Glomerular endothelial cell (primary cell): ENCODE measurements around the gene GTPBP3. TPM values are rescaled to one million over a fixed set of nuclear protein-coding genes. Genes with fewer than 3 reads are reported as not detected.

ENCODE experiments used
- DNase-seq: peaks from one replicate; pipeline ENCODE4 v3.0.0-alpha.2; 2011; ENCODE audit warnings: low read depth, low spot score; ENCODE audit errors: extremely low read depth
- total RNA-seq: library from RNA; depleted of rRNA; stranded (reverse); fragments of >200 nt; gene quantifications from 2 replicates; pipeline ENCODE4 v1.2.3, GENCODE V29; 2015

GTPBP3 gene
- total RNA-seq, 1 donor from 2014 or later: 34.1 TPM

GRCh38 chr19:17379221-17379631 lies 41.9 kb downstream of the GTPBP3 start:
- DNase-seq: no peak

GRCh38 chr19:17380426-17381138 lies 43.2 kb downstream of the GTPBP3 start:
- DNase-seq: no peak

DNA sequence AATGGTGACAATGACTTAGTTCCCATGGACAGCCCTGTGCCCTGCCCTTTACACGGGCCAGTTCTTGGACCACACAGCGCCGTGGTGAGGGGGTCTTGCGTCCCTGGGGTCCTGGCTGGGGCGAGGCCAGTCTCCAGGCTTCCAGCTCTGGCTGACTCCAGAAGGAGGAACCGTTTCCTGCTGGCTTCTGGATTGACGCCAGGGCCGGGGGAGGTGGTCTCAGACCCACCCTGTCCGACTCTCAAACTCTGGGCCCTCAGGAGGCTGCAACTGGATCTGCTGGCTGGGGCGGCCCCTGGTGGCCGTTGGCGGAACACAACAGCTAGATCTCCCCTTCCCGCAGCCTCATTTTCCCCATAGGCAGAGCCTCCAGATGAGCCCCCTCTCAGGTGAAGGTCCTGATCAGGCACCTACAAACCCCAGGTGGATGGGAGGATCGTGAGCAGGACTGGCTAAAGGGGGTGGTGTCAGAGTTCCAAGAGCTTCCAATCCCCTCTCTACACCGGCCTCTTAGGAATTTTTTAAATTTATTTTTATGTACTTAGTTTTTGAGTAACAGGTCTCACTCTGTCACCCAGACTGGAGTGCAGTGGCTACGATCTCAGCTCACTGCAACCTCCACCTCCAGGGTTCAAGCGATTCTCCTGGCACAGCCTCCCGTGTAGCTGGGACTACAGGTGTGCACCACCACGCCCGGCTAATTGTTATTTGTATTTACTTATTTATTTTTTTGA lies 48.7 kb downstream of the GTPBP3 start:
- DNase-seq: no peak

- no peak for DNase-seq
These were observed 51.9 kb downstream of the GTPBP3 start for GRCh38 chr19:17389288-17389687.

- no peak for DNase-seq
These were observed 52.8 kb downstream of the GTPBP3 start for GRCh38 chr19:17389957-17390664.

DNA sequence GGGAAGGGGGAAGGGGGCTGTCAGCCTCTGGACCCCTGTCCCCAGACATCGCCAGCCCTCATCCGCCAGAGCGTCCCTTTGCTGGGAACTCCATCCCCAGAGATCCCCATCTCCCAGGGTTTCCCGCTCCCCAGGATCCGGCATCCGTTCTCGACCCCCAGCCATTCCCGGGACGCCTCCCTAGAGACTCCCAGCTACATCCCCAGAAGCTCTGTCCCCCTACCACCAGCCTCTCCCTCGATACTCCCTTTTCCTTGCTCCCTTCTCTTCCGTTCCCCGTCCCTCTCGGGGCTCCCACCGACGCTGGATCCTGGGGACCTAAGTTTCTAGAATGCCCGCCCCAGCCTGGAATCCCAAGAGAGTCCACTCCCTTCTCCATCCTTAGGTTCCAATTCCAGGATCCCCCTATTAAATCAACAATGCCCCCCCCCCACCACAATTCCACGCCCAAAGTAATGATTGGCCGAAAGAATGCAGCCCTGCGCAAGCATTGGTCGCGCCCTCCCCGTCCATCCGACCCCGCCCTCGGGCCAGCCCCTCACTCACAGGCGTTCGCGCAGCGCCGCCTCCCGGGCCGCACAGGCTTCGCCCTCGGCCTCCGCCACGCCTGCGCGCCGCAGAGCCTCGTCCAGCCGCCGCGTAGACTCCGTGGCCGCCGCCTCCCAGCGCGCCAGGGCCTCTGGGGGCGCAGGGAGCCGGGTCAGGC lies 53.5 kb downstream of the GTPBP3 start:
- no peak for DNase-seq

- no peak for DNase-seq
These were observed 54.2 kb downstream of the GTPBP3 start for GRCh38 chr19:17391371-17392151.

Other genes with a start within 250 kb of the GTPBP3 start
- gene USE1, start 122.2 kb upstream of the GTPBP3 start, total RNA-seq: 24.5 and 32.5 TPM in 2 replicates
- gene OCEL1, start 111.3 kb upstream of the GTPBP3 start, total RNA-seq: 6.5 and 15.1 TPM in 2 replicates
- 68.1 and 75.5 TPM in 2 replicates for gene NR2F6, start 91.6 kb upstream of the GTPBP3 start, total RNA-seq
- gene USHBP1, start 72.8 kb upstream of the GTPBP3 start, total RNA-seq: 31.3 and 40.0 TPM in 2 replicates
- 78.9 and 94.9 TPM in 2 replicates for gene BABAM1, start 70.1 kb upstream of the GTPBP3 start, total RNA-seq
- 0.39 and 4.3 TPM in 2 replicates for gene ANKLE1, start 55.7 kb upstream of the GTPBP3 start, total RNA-seq
- 6.8 and 9.3 TPM in 2 replicates for gene ABHD8, start 34.1 kb upstream of the GTPBP3 start, total RNA-seq
- 91.0 and 103 TPM in 2 replicates for gene MRPL34, start 31.7 kb upstream of the GTPBP3 start, total RNA-seq
- gene DDA1, start 28.0 kb upstream of the GTPBP3 start, total RNA-seq: 74.4 and 78.0 TPM in 2 replicates
- 6.3 and 9.6 TPM in 2 replicates for gene ANO8, start 2.7 kb upstream of the GTPBP3 start, total RNA-seq
- 5.4 and 22.9 TPM in 2 replicates for gene PLVAP, start 39.8 kb downstream of the GTPBP3 start, total RNA-seq
- not detected in 2 replicates for gene CCDC194, start 56.6 kb downstream of the GTPBP3 start, total RNA-seq
- gene BST2, start 68.1 kb downstream of the GTPBP3 start, total RNA-seq: 22.8 and 111 TPM in 2 replicates
- gene MVB12A, start 82.5 kb downstream of the GTPBP3 start, total RNA-seq: 88.2 and 108 TPM in 2 replicates
- 0.06 and 0.39 TPM in 2 replicates for gene TMEM221, start 111.1 kb downstream of the GTPBP3 start, total RNA-seq
- not detected in 2 replicates for gene NXNL1, start 123.4 kb downstream of the GTPBP3 start, total RNA-seq
- 24.6 and 29.5 TPM in 2 replicates for gene SLC27A1, start 133.0 kb downstream of the GTPBP3 start, total RNA-seq
- gene PGLS, start 174.1 kb downstream of the GTPBP3 start, total RNA-seq: 168 and 179 TPM in 2 replicates
- 297 and 462 TPM in 2 replicates for gene COLGALT1, start 218.1 kb downstream of the GTPBP3 start, total RNA-seq